GM21423 (cell line): ENCODE measurements around the gene NFKBIL1.
"Not testable (repeated sequence)": the region's sequence is repeated elsewhere in the genome, so short reads cannot be mapped to it uniquely, and the experiment has no call there.

Source experiments
- ATAC-seq: cut with Tn5 transposase; IDR thresholded peaks from one replicate; pipeline ENCODE4 v1.9.1; 2021; ENCODE audit warnings: mild to moderate bottlenecking, moderate library complexity; ENCODE audit not compliant: unreplicated experiment

Gene NFKBIL1

DNA sequence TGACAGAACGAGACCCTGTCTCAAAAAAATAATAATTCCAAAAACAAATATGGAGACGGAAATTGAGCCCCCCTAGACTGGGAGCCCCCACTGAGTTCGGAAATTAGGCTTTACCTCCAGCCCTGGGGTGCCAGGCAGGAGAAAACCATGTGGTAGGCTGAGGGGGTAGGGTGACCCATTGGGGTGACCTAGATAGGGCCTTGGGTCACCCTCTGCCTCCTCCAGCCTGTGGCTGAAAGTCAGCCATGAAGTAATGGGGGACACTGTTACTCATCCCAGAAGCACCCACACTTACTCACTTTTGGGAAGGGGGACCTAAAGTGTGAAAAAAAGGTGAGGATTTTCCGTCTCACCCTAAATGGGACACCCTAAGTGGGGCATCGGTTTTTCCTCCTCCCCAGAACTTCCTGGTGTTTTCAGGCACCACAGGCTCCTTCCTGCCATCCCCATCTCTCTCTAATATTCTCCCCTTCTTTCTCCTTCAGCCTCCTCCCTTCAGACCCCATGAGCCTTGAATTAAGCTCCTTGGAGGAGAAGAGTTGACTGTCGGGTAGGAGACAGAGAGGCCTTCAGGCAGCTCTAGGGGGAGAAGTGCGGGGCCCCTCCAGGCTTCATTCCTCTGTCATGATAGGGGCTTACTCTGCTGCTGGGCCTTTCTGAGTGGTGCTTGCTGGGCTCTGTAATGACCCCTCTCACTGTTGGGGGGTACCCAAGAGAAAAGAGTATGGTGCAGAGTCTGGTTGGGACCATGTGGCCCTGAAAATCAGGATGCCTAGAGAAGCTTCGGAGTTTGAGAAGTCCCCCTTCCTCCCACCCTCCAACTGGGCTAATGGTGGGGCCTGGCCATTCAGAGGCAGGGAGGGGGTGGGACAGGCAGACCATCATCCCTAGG lies 32.4 kb downstream of the NFKBIL1 start:
- no peak for ATAC-seq

DNA sequence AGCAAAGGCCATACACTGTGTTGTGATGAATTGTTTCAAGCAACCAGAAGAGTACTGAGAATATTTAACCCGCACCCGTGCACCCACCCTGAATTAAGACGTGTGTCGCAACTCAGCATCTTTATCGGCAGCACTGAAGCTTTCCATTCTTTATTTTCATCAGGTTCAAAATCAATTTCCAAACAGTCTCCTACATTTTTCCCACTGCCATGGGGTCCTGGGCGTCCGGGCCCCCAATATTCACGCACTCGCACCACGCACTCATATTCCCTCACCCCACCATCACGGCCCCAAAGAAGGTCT lies 33.0 kb downstream of the NFKBIL1 start:
- no peak for ATAC-seq

DNA sequence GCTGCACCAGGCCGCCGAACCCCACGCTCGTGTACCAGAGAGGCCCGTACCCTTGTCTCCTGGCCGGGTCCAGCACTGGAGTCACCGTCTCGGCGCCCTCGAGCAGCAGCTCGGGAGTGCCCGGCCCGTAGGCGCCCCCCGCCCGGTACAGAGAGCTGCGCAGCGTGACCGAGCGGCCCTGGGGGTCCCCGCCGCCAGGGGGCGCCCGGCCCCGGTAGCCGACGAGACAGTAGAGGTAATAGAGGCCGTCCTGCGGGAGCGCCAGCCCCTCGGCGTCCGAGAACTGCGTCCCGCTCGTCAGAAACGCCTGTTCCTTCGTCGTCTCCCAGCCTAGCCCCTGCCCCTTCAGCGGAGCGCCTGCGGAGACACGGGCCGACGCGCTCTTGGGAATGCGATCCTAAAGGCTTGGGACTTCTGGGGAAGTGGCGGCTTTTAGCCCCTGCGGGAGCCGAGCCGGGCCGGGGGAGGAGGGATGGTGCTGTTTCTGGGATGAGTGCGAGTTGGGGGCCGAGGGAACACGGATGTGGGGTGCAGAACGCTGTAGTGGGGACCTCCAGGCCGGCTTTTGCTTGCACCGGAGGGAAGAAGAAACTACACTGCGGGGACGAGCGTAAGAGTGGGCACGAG lies 33.5 kb downstream of the NFKBIL1 start:
- peak; percentile 49 for ATAC-seq

DNA sequence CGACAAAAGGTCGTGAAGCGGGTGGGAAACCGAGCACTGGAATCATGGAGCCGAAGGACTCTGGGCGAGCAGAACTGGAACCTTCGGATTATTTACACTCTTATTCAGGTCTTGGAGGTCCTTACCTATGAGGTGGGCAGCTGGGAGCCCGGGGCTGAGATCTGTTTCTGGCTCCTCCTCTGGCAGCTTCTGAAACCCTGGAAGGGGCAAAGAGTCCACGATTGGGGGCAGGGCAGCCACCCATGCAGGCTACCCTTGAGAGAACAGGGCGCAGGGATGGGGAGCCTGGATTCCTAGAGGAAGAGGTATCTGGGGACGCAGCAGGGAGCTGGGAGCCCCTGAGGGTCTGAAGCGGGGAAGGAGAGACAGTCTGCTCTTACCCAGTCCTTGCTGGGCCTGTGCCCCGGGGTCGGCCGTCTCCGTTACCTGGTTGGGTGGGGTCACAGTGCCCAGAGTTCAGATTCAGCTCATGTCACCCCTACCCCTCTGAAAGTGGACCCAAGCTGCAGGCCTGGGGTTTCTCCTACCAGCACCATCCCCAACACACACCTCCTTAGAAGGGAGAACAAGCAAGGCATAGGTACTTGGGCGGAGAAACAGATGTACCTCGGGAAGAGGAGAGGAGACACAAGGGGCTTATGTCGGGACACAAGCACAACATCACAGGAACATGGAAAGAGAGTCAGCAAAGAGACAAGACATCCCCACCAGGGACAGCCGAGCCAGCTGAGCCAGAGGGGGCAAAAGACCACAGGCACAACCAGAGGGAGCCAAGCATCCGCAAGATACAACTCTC lies 34.2 kb downstream of the NFKBIL1 start:
- no peak for ATAC-seq

DNA sequence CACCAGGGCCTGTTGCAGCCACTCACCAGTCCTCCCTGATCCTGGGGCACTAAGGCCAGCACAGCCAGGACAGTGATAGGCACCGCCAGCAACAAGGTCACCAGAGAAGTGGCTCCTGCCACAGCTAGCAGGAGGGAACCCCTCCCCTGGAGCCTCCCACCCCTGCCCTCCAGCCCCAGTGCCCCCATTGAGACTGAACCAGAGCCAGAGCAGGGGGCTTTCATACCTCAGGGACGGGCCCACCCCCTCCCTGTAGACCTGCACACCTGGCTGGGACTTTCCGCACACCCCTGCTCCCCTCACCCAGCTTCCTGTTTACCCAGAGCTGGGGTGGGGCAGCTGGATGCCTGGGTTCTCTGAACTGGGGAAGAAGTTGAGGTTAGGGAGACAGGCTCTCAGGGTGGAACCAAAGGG lies 34.8 kb downstream of the NFKBIL1 start, which contains the start of gene LTB:
Gene LTB, minus strand, starts transcription at position 195 of the 414 bp plus-strand sequence. Its CDS starts 7 bp downstream, at position 188.
- no peak for ATAC-seq

DNA sequence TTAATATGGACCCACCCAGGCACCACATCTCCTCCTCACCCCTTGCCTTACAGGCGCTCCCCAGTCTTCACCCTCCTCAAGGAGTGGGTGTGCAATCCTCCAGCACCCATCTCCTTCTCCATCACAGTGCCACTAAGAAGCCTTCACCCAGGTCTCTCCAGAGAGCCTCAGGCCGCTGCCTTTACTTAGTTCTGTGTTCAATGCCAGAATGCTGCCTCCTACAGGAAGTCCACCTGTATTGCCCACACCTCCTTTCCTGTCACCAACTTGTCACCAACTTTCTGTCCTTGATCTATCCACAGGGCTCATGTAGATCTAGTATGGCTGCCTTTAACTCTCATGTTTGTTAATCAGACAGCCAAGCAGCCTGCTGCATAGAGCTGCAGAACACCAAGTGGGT lies 38.1 kb downstream of the NFKBIL1 start:
- ATAC-seq, result no peak

DNA sequence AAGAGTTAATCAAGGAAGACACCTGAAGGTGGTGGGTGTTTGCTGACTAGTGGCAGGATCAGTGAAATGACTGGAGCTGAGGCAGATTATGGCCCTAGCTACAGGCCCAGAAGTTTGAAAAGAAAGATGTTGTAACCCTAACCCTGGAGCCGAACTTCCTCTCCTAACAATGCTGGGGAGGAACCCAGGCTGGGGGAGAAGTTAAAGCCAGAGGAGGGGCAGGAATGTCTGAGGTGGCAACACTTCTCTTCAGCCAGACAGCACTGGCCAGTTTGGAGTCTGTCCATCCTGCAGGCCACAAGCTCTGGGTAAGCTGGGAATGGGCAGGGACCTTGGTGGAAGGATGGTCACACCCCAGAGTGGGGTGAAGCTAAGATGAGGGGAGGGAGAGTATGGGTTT lies 38.6 kb downstream of the NFKBIL1 start, which contains the start of gene LST1:
Gene LST1, plus strand, starts transcription at position 270 of the 400 bp plus-strand sequence. CDS start 1,023 bp downstream, outside the sequence.
- ATAC-seq, result no peak

DNA sequence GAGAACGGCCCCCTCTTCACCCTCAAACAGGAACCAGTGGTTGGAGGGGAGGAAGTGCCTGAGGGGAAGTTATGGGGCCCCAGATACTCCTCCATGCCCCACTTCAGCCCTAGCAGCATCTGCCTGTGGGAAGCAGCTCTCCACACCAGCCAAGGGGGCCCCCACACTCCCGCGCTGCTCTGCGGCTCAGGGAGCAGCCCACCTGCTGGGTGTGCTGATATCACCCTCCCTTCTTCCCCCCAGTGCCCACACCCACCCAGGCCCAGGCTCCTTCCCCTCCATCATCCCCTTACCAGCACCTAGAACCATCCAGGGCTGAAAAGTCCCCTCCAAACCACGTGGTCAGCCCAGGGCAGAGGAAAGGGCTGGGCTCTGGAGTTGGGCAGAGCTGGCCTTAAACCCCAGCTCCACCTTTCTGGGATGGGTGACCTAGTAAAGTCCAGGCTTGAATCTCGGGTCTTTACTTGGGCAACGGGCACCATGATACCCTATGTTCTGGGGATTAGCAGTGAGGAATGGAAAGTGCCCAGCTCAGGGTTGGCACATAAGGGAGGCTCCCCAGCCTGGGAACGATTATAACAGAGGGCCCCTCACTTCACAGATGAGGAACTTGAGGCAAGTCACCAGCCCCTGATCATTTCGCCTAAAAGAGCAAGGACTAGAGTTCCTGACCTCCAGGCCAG lies 39.3 kb downstream of the NFKBIL1 start:
- ATAC-seq, result no peak

DNA sequence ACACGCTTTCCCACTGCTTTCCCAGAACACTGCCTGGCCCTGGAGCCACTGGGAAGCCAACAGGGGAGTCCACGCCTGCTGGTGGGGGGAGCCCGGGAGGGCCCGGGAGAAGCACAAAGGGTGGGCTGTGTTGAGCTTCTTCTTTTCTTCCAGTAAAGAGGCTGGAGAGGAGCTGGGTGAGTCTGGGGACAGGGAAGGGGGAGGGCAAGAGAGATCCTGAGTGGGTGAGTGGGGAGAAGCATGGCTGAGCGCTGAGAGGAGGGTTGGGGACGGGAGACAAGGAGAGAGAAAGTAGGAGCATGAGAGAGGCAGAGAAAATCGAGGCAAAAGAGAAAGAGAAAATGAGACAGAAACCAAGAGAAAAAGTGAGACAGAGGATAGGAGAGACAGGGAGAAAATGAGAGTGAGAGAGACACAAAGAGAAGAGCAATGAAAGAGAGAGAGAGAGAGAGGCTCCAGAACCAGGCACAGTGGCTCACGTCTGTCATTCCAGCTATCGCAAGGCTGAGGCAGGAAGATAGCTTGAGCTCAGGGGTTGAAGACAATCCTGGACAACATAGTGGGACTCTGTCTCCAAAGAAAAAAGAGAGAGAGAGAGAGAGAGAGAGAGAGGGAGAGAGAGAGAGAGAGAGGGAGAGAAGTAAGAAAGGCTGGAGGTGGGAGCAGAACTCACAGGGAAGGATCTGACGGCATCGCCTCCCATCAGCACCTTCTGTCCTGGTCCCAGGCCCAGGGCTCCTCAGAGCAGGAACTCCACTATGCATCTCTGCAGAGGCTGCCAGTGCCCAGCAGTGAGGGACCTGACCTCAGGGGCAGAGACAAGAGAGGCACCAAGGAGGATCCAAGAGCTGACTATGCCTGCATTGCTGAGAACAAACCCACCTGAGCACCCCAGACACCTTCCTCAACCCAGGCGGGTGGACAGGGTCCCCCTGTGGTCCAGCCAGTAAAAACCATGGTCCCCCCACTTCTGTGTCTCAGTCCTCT lies 40.7 kb downstream of the NFKBIL1 start:
- no peak for ATAC-seq

DNA sequence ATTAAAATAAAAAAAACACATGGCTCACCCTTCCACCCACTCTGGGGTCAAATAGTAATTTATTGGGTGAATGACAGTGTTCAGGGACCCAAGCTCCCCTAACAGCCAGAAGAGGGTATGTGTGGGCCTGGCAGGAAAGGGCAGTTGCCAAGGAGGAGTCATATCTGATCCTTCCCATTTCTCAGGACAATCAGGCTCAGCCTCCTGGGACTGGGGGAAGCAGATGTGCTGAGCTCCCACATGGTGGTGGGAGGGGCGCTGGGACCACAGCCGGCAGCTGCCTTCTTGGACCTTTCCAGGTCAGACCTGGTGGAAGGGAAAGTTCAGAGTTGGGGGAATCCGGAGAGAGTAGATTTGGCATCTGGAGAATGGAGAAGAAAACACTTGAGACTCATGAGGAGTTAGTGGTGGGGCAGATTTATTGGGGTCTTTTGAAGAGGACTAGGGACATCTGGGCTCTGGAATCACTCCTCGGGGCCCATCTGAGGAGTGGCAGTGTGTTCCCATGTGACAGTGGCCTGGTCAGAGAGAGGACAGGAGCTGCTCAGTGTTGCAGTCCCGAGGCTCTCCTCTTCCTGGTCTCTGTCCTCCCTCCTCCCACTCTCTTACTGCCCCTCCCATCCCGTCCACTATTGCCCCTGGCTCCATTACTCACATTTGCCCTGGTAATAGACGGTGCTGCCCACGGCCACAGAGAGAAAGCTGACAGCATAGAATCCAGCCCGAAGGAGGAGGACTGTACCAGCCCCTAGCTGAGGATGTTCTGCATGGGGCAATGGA lies 41.7 kb downstream of the NFKBIL1 start:
- no peak for ATAC-seq

DNA sequence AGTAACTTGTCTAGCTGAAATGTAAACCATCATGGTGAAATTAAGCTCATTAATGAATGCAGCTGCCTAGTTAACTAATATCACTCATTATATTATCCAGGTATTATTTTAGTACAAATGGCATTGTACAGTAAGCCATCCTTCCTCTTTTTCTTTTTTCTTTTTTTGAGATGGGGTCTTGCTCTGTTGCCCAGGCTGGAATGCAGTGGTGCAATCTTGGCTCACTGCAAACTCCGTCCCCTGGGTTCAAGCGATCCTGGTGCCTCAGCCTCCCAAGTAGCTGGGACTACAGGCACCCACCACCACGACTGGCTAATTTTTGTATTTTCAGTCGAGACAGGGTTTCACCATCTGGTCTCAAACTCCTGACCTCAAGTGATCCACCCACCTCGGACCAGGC lies 43.3 kb downstream of the NFKBIL1 start:
- not testable (repeated sequence) for ATAC-seq

DNA sequence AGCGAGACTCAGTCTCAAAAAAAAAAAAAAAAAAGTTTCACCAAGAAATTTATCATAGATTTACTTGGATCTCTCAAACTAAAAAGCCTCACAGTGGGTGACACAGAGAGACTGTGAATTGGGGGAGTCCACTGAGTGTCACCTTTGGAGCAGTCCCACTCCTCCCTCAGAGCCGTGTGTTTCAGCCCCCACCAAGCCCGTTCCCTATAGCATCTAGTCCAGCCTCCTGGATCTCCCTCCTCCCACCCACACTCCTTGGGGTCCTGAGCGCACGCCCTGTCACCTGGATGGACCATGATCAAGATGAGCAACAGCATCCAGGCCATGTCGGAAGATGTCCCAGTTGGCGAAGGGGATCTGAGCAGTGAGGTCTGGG lies 45.0 kb downstream of the NFKBIL1 start:
- ATAC-seq, result no peak

DNA sequence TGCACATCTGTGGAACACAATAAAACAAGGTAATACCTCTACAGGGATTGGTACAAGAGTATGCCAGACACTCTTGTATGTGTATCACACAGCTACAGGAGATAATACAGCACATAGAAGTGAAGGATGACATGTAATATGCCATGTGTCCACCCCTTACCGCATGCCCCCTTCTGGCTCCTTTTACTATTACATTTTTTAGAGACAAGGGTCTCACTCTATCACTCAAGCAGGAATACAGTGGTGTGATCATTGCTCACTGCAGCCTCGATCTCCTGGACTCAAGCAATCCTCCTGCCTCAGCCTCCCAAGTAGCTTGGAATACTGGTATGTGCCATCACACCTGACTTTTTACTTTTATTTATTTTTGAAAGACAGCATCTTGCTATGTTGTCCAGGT lies 49.6 kb downstream of the NFKBIL1 start:
- no peak for ATAC-seq

DNA sequence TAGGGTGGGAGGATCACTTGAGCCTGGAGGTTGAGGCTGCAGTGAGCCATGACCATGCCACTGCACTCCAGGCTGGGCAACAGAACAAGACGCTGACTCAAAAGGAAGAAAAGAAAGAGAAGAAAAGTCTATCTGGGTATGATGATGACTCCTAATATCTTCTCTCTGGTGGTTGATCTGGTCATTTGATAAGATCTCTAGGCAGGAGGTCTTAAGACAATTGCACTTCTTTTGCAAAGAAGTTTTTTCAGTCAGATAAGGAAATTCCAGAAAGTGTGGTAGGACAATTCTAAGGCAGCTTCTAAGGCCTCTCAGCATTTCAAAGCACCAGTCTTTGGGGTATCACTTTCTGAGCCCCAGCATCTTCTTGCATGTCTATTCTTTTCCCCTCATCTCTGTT lies 59.9 kb downstream of the NFKBIL1 start:
- no peak for ATAC-seq
